CD4-positive, alpha-beta T cell (primary cell): ENCODE measurements around the gene JAZF1. TPM values are rescaled to one million over a fixed set of nuclear protein-coding genes. Genes with fewer than 3 reads are reported as not detected.

Experiments used
- ATAC-seq: fragments of 200-7000 bp; cut with Tn5 transposase; one replicate; pipeline ENCODE4 v1.10.0; 2022; ENCODE audit warnings: mild to moderate bottlenecking; ENCODE audit not compliant: poor library complexity
- CTCF ChIA-PET: fragments of 350-600 bp; sonication (Branson Sonifier 250); formaldehyde crosslinking; loops from one replicate; lab custom pipeline; 2021; ENCODE audit warnings: antibody characterized with exemption, inconsistent platforms; lab: Charles Lee
- POLR2A ChIA-PET: fragments of 350-600 bp; sonication (Branson Sonifier 250); formaldehyde crosslinking; loops from one replicate; lab custom pipeline; 2021; ENCODE audit warnings: antibody characterized with exemption, inconsistent platforms; lab: Charles Lee
- DNase-seq, 14 experiments: peaks; one replicate each; pipeline ENCODE4 v3.0.0-alpha.2; 2013 to 2020; ENCODE audit warnings: mixed read lengths in 2 of 14
- H3K27ac ChIP-seq, 2 donors: one replicate each; pipeline versions ENCODE4 v1.5.1 to v1.7.0; 2013; ENCODE audit warnings: low read length in 2 of 2, low read depth in 1 of 2, mild to moderate bottlenecking in 1 of 2
- H3K27me3 ChIP-seq, 2 experiments: 1 replicate in 1 of 2; 2 replicates in 1 of 2; pipeline versions ENCODE4 v1.6.1 to v1.7.0; 2013; ENCODE audit warnings: low read length in 2 of 2, control low read depth in 1 of 2, mild to moderate bottlenecking in 1 of 2, moderate library complexity in 1 of 2; ENCODE audit not compliant: insufficient read depth in 2 of 2, control insufficient read depth in 1 of 2
- H3K36me3 ChIP-seq: one replicate; pipeline ENCODE4 v1.6.1; 2013; ENCODE audit warnings: low read length, control low read depth; ENCODE audit not compliant: insufficient read depth
- H3K4me1 ChIP-seq: one replicate; pipeline ENCODE4 v1.6.1; 2013; ENCODE audit warnings: low read length, control low read depth; ENCODE audit not compliant: insufficient read depth
- H3K4me3 ChIP-seq: one replicate; pipeline ENCODE4 v1.5.1; 2013; ENCODE audit warnings: mild to moderate bottlenecking, low read length, moderate library complexity
- H3K9me3 ChIP-seq, 2 experiments: 1 replicate in 1 of 2; 2 replicates in 1 of 2; pipeline versions ENCODE4 v1.6.1 to v1.7.0; 2013; ENCODE audit warnings: low read length in 2 of 2, mild to moderate bottlenecking in 2 of 2, control low read depth in 1 of 2, moderate library complexity in 1 of 2; ENCODE audit not compliant: control insufficient read depth in 1 of 2, insufficient read depth in 1 of 2
- H3K27ac Mint-ChIP-seq: one replicate; pipeline ENCODE4 v1.8.0; 2020; ENCODE audit warnings: mixed read lengths
- H3K27me3 Mint-ChIP-seq: one replicate; pipeline ENCODE4 v1.8.0; 2021; ENCODE audit warnings: mixed read lengths
- H3K36me3 Mint-ChIP-seq: one replicate; pipeline ENCODE4 v1.8.0; 2021; ENCODE audit warnings: low read depth, mixed read lengths
- H3K4me1 Mint-ChIP-seq: one replicate; pipeline ENCODE4 v1.8.0; 2021; ENCODE audit warnings: low read depth, mixed read lengths
- H3K4me3 Mint-ChIP-seq: one replicate; pipeline ENCODE4 v1.8.0; 2020; ENCODE audit warnings: mild to moderate bottlenecking, mixed read lengths
- H3K9me3 Mint-ChIP-seq: one replicate; pipeline ENCODE4 v1.8.0; 2020; ENCODE audit warnings: mixed read lengths
- intact Hi-C, 2 experiments: fragments of 100-400 bp; cut with DNase I in 1 of 2; cut with micrococcal nuclease in 1 of 2; formaldehyde crosslinking; loops; one replicate each; pipeline versions ENCODE4 v1.15.1 to v1.9.0; 2023 to 2025; cut with DNase I, micrococcal nuclease
- total RNA-seq, 174 experiments: library from RNA in 2 of 174; stranded (reverse) in 2 of 174; gene quantifications; one replicate each; pipeline ENCODE4 v1.2.3 and lab custom pipeline; 2021 to 2026
- TF ChIP-seq, protein P1 (sequence below): fragments of 200-600 bp; IDR thresholded peaks from one replicate; pipeline ENCODE4 v1.8.0; 2022; ENCODE audit warnings: antibody characterized with exemption, mild to moderate bottlenecking

The JAZF1 gene
- total RNA-seq, 2 experiments from 2014 or later = 9.9 to 11.1 TPM

DNA sequence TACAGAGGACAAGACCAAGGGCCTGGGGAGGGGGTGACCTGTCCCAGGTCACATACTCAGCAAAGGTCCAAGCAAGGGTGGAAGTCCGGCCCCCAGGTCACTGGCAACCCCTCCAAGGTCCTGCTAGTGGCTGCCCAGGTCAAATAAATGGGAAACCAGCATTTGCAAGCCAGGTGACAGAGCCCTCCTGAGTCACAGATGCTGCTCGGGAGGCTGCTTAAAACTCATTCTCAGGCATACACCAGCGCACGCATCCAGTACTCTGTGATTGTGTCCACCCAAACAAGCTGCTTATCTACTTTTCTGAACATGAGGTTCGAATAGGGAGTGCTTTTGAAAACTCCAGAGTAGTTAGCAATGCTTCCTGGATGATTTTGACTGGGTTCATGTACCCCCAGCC is 310.0 kb downstream of the JAZF1 start:
- H3K4me3 Mint-ChIP-seq = no peak overlapping the region
- DNase-seq (no peak), ATAC-seq (no peak)
- CTCF ChIA-PET = no interaction called here
- H3K27me3 Mint-ChIP-seq = no peaks in the 10 kb centered on the region
- no peaks in the 10 kb centered on the region for H3K27me3 ChIP-seq
- H3K9me3 Mint-ChIP-seq = no peaks in the 10 kb centered on the region
- H3K4me3 ChIP-seq = no peak overlapping the region
- intact Hi-C loops = no loop called here
- POLR2A ChIA-PET = no interaction called here
- no peaks in the 10 kb centered on the region for H3K4me1 ChIP-seq
- TF ChIP-seq, protein P1, sequence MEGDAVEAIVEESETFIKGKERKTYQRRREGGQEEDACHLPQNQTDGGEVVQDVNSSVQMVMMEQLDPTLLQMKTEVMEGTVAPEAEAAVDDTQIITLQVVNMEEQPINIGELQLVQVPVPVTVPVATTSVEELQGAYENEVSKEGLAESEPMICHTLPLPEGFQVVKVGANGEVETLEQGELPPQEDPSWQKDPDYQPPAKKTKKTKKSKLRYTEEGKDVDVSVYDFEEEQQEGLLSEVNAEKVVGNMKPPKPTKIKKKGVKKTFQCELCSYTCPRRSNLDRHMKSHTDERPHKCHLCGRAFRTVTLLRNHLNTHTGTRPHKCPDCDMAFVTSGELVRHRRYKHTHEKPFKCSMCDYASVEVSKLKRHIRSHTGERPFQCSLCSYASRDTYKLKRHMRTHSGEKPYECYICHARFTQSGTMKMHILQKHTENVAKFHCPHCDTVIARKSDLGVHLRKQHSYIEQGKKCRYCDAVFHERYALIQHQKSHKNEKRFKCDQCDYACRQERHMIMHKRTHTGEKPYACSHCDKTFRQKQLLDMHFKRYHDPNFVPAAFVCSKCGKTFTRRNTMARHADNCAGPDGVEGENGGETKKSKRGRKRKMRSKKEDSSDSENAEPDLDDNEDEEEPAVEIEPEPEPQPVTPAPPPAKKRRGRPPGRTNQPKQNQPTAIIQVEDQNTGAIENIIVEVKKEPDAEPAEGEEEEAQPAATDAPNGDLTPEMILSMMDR = no peak
- no peaks in the 10 kb centered on the region for H3K36me3 ChIP-seq
- no peaks in the 10 kb centered on the region for H3K36me3 Mint-ChIP-seq
- no peaks in the 10 kb centered on the region for H3K9me3 ChIP-seq
- H3K4me1 Mint-ChIP-seq = no peaks in the 10 kb centered on the region
- H3K27ac ChIP-seq = no peak overlapping the region
- H3K27ac Mint-ChIP-seq = no peak overlapping the region

DNA sequence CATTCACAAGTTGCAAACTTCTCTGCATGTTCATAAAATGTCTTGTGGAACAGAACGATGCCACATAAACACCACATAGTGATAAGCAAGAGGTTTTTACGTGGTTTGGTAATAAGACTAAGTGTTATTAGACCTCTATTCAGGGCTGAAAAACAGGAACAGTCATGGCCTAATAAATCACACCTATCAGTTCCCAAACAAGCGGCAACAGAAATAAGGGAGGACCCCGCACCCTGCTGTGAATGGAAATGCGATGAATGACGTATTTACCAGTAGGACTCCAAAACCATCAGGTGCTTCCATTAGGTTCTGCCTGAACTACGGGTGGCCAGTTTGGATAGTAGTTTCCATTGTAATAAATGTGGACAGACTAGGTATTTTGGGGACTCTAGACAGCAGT is 311.5 kb downstream of the JAZF1 start:
- DNase-seq (no peak), ATAC-seq (no peak)
- Histone ChIP-seq H3K4me1 (no peaks in the 10 kb centered on the region), H3K27ac (no peak overlapping the region), H3K4me3 (no peak overlapping the region), H3K27me3 (no peaks in the 10 kb centered on the region), H3K9me3 (no peaks in the 10 kb centered on the region), H3K36me3 (no peaks in the 10 kb centered on the region)
- Mint-ChIP-seq H3K9me3 (no peaks in the 10 kb centered on the region), H3K4me3 (no peak overlapping the region), H3K36me3 (no peaks in the 10 kb centered on the region), H3K4me1 (no peaks in the 10 kb centered on the region), H3K27ac (no peak overlapping the region), H3K27me3 (no peaks in the 10 kb centered on the region)
- ChIA-PET CTCF (no interaction called here), POLR2A (no interaction called here)
- intact Hi-C loops = no loop called here
- TF ChIP-seq, protein P1 = no peak

DNA sequence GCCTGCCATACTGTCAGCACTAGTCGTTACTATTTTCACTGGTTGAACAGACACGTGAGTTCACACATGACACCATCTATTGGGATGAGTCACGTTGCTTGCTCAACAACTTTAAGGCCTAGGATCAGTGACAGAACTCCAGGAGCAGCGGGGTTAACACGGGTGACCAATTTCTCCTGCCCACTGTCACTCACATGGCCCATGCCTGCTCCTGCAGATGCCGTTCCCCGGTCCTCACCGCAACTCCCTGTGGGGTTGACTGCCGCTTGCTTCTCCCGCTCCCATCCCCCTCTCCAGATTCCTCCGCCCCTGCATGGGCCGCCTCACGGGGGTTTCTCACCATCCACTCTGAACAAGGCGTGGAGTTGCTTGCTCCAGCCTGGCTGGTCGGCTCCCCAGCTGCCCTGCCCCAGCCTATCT is 312.5 kb downstream of the JAZF1 start:
- no peaks in the 10 kb centered on the region for H3K36me3 ChIP-seq
- no peaks in the 10 kb centered on the region for H3K9me3 ChIP-seq
- ATAC-seq (no peak), DNase-seq (no peak)
- ChIA-PET POLR2A (no interaction called here), CTCF (no interaction called here)
- Mint-ChIP-seq H3K27ac (no peak overlapping the region), H3K4me3 (no peak overlapping the region), H3K4me1 (no peaks in the 10 kb centered on the region), H3K27me3 (no peaks in the 10 kb centered on the region), H3K9me3 (no peaks in the 10 kb centered on the region), H3K36me3 (no peaks in the 10 kb centered on the region)
- no peaks in the 10 kb centered on the region for H3K4me1 ChIP-seq
- H3K27ac ChIP-seq = no peak overlapping the region
- H3K27me3 ChIP-seq = no peaks in the 10 kb centered on the region
- intact Hi-C loops = no loop called here
- H3K4me3 ChIP-seq = no peak overlapping the region
- TF ChIP-seq, protein P1 = no peak
